Retinal pigment epithelial cell (primary cell): ENCODE data around the gene MEST.
A peak's percentile ranks its signal among the peaks of the same experiment; 100 is the strongest.
"Not testable (repeated sequence)": the region's sequence is repeated elsewhere in the genome, so short reads cannot be mapped to it uniquely, and the experiment has no call there.

Source experiments
- DNase-seq: peaks from one replicate; pipeline ENCODE4 v3.0.0-alpha.2; 2010; ENCODE audit warnings: low read depth
- H3K4me3 ChIP-seq: 2 replicates; pipeline ENCODE4 v1.5.1; 2011; ENCODE audit warnings: mild to moderate bottlenecking, low read length, control low read depth, moderate library complexity
- TF ChIP-seq, protein P1 (sequence below): conservative IDR thresholded peaks from 2 replicates; pipeline ENCODE4 v1.5.1; 2011; ENCODE audit warnings: low read depth, low read length, control low read depth, inconsistent platforms

MEST gene, protein sequence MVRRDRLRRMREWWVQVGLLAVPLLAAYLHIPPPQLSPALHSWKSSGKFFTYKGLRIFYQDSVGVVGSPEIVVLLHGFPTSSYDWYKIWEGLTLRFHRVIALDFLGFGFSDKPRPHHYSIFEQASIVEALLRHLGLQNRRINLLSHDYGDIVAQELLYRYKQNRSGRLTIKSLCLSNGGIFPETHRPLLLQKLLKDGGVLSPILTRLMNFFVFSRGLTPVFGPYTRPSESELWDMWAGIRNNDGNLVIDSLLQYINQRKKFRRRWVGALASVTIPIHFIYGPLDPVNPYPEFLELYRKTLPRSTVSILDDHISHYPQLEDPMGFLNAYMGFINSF

DNA sequence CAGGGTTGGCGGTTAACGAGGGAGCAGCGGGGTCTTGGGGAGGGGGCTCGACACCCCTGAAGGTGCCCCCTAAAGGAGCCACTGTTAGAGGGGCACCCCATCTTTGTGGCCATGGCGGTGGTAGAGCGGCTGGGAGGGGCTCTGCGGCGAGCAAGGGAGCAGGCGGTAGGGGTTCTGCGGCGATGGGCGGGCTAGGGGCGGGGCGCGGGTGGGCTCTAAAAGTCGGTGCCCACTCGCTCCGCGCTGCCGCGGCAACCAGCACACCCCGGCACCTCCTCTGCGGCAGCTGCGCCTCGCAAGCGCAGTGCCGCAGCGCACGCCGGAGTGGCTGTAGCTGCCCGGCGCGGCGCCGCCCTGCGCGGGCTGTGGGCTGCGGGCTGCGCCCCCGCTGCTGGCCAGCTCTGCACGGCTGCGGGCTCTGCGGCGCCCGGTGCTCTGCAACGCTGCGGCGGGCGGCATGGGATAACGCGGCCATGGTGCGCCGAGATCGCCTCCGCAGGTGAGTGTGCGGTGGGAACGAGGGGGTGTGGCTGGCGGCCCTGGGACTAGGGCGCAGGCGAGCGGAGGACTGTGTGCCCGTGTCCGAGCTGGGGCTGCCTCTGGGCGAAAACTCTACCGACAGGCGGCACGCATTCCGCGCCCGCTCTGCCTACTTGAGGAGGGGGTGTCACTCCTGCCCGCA lies at the start of gene MEST:
TSS of gene MEST (plus strand) at position 245 of the 682 bp plus-strand sequence. CDS start at position 474, 229 bp downstream.
- TF ChIP-seq, protein P1, sequence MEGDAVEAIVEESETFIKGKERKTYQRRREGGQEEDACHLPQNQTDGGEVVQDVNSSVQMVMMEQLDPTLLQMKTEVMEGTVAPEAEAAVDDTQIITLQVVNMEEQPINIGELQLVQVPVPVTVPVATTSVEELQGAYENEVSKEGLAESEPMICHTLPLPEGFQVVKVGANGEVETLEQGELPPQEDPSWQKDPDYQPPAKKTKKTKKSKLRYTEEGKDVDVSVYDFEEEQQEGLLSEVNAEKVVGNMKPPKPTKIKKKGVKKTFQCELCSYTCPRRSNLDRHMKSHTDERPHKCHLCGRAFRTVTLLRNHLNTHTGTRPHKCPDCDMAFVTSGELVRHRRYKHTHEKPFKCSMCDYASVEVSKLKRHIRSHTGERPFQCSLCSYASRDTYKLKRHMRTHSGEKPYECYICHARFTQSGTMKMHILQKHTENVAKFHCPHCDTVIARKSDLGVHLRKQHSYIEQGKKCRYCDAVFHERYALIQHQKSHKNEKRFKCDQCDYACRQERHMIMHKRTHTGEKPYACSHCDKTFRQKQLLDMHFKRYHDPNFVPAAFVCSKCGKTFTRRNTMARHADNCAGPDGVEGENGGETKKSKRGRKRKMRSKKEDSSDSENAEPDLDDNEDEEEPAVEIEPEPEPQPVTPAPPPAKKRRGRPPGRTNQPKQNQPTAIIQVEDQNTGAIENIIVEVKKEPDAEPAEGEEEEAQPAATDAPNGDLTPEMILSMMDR = no peak
- H3K4me3 ChIP-seq = peak within 1 kb of the TSS; percentile 87
- DNase-seq = no peak

DNA sequence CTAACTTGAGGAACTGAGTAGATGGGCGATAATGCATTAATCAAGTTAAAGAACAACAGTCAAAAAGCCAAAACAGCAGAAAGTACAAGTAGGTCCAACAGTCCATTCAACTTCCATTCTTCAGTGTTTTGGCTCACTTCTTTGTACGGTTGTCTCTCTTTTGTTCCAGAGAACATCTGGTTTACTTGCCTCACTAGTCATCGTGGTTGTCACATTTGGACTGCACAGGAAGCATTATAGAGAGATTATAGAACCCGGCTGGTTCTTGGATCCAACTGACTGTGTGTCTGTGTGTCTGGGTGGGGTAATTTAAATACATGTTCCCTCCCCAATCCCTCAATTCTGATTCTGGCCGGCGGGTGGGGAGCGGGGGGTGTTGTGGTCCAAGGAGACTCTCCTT lies 49.3 kb upstream of the MEST start:
- TF ChIP-seq, protein P1 = no peak
- H3K4me3 ChIP-seq = no peak overlapping the region
- DNase-seq = no peak

DNA sequence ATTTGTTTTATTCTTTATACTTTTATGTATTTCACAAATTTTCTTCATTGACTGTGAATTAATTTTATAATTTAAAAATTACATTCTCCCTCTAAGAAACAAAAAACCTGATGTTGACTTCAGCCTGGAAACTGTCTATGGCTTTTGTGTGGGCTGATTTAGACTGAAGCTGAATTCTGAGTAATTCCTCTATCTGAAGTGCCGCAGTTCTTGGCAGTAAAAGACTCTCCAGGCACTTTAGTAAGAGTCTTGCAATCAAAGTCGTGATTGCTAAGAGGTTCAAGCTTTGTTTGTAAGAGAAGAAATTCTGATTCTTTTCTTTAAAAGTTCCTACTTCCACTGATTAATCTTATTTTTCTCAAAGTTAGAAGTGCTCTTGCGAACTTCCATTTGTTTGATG lies 47.7 kb upstream of the MEST start:
- no peak for DNase-seq
- TF ChIP-seq, protein P1 = no peak
- H3K4me3 ChIP-seq = no peak overlapping the region

DNA sequence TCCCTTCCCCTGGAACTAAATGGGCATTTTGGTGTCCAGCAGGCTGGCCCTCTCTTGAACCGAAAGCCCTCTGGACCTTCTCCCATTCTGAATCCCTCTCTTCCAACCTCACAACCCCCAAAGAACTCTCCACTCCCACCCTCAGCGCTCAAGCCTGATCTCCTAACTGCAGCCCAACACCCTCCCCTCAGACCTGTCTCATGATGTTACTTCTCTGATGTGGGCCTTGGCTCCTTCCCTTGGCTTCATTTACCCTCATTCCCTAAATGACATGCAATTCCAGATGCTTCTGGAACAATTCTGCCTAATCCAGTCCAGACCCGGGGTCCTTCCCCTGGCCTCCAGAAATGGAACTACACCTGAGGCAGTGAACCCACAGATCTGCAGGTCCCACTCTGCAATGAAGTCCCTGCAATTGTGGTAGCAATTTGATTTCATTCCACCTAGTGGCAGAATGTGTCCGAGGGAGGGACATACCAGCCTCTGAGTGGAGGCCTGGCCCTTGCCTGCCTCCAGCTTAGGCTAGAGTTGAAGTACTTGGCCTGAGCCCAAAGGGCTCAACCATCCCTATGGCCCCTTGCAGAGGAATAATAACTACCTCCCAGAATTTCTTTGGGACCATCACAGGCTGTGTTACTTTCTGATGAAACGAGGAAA lies 47.0 kb upstream of the MEST start:
- DNase-seq = no peak
- TF ChIP-seq, protein P1 = no peak
- no peak overlapping the region for H3K4me3 ChIP-seq

DNA sequence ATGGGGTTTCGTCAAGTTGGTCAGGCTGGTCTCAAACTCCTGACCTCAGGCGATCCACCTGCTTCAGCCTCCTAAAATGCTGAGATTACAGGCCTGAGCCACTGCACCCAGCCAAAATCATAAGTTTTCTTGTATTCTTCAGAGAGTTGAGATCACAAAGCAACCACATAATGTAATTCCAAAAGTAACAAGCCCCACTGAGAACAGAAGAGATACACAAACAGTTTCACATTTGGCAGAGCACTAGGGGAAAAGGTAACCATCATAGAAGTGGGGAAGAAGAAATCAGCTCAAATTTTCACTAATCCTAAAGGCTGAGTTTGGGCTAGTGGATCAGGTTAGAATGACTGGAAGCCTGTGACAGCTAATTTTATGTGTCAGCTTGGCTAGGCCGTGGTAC lies 45.6 kb upstream of the MEST start:
- TF ChIP-seq, protein P1 = no peak
- H3K4me3 ChIP-seq = no peak overlapping the region
- no peak for DNase-seq

DNA sequence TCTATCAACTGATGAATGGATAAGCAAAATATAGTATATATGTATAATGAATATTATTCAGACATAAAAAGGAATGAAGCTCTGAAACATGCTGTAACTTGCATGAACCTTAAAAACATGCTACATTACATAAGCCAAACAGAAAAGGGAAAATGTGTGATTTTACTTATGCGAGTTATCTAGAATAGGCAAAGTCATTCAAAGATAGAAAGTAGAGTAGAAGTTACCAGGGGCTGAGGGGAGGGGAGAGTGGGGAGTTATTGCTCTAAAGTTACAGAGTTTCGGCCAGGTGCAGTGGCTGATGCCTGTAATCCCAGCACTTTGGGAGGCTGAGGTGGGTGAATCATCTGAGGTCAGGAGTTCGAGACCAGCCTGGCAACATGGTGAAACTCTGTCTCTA lies 40.5 kb upstream of the MEST start:
- not testable (repeated sequence) for H3K4me3 ChIP-seq, DNase-seq

DNA sequence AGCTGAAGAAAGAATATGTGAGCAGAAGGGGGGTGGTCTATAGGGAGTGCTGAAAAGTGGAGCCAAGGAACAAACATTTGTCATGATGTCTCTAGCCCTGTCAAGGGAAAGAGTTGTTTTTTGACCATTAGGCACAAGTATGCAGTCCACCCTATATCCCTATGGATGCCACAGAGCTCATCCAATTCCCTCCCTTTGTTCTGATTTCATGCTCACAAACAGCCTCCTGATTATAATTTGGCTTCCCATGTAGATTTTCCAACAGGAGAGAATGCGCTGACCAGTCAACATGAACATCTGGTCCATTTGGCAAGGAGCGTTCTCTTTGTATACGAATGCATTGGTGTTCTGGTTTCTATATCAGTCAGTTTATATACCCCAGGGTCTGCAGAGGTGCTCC lies 38.9 kb upstream of the MEST start:
- no peak for DNase-seq
- H3K4me3 ChIP-seq = no peak overlapping the region
- TF ChIP-seq, protein P1 = no peak
